HG02571 (cell line): ENCODE measurements around the gene FGF18.

Experiments used
- ATAC-seq: cut with Tn5 transposase; IDR thresholded peaks from one replicate; pipeline ENCODE4 v1.9.1; 2021; ENCODE audit warnings: mild to moderate bottlenecking, moderate library complexity; ENCODE audit not compliant: unreplicated experiment

The FGF18 gene

GRCh38 chr5:171464829-171465228 is 45.4 kb downstream of the FGF18 start:
- no peak for ATAC-seq

- no peak for ATAC-seq
Measured at GRCh38 chr5:171467107-171467506, 47.7 kb downstream of the FGF18 start.

- no peak for ATAC-seq
Measured at GRCh38 chr5:171469326-171469725, 49.9 kb downstream of the FGF18 start.

- no peak for ATAC-seq
Measured at GRCh38 chr5:171470420-171470819, 51.0 kb downstream of the FGF18 start.

GRCh38 chr5:171474230-171474813 is 54.9 kb downstream of the FGF18 start:
- no peak for ATAC-seq

- no peak for ATAC-seq
Measured at GRCh38 chr5:171475596-171475995, 56.1 kb downstream of the FGF18 start.

- ATAC-seq = no peak
Measured at GRCh38 chr5:171476701-171477100, 57.3 kb downstream of the FGF18 start.

- no peak for ATAC-seq
Measured at GRCh38 chr5:171477101-171477500, 57.7 kb downstream of the FGF18 start.

- ATAC-seq = no peak
Measured at GRCh38 chr5:171477666-171478065, 58.2 kb downstream of the FGF18 start.

GRCh38 chr5:171478946-171479775 is 59.7 kb downstream of the FGF18 start:
- ATAC-seq = no peak

- ATAC-seq = no peak
Measured at GRCh38 chr5:171479776-171480125, 60.3 kb downstream of the FGF18 start.

GRCh38 chr5:171480239-171480638 is 60.8 kb downstream of the FGF18 start:
- ATAC-seq = no peak

- ATAC-seq = no peak
Measured at GRCh38 chr5:171481571-171482433, 62.4 kb downstream of the FGF18 start.

GRCh38 chr5:171482434-171482730 is 62.9 kb downstream of the FGF18 start:
- no peak for ATAC-seq

- no peak for ATAC-seq
Measured at GRCh38 chr5:171483551-171484135, 64.2 kb downstream of the FGF18 start.

GRCh38 chr5:171484460-171484899 is 65.0 kb downstream of the FGF18 start:
- ATAC-seq = no peak

- ATAC-seq = no peak
Measured at GRCh38 chr5:171485668-171486067, 66.2 kb downstream of the FGF18 start.

GRCh38 chr5:171486613-171487012 is 67.2 kb downstream of the FGF18 start:
- no peak for ATAC-seq

- ATAC-seq = no peak
Measured at GRCh38 chr5:171488876-171489275, 69.4 kb downstream of the FGF18 start.

GRCh38 chr5:171492781-171493180 is 73.3 kb downstream of the FGF18 start:
- no peak for ATAC-seq

GRCh38 chr5:171493646-171494393 is 74.4 kb downstream of the FGF18 start:
- ATAC-seq = no peak
